Fibroblast of lung (primary cell): ENCODE measurements around the gene PPFIBP2.

Experiments
- CTCF ChIP-seq, 2 donors: IDR thresholded peaks in 1 of 2; conservative IDR thresholded peaks in 1 of 2; 1 replicate in 1 of 2; 2 replicates in 1 of 2; pipeline ENCODE4 v1.5.1; 2011 to 2012; ENCODE audit warnings: low read length in 2 of 2, control low read depth in 1 of 2, inconsistent platforms in 1 of 2, low read depth in 1 of 2, mild to moderate bottlenecking in 1 of 2
- EZH2 ChIP-seq: IDR thresholded peaks from 2 replicates; pipeline ENCODE4 v1.5.1; 2012; ENCODE audit warnings: low read length, control low read depth, mild to moderate bottlenecking; ENCODE audit errors: missing control alignments

- TF ChIP-seq CTCF (conservative IDR thresholded peaks at IDR 0.05 in 1 of 2, IDR thresholded peaks at IDR 0.05 in 1 of 2; ENCODE audit: low read depth in 1 of 2, low read length in 2 of 2), result no peak
- TF ChIP-seq EZH2, result no peak
Measured at GRCh38 chr11:7640816-7641215, 127.0 kb downstream of the PPFIBP2 start.
